HepG2 (cell line): ENCODE measurements around the gene MAN1C1. TPM values are rescaled to one million over a fixed set of nuclear protein-coding genes. Genes with fewer than 3 reads are reported as not detected.

ENCODE experiments used
- ATAC-seq: fragments of 200-7000 bp; cut with Tn5 transposase; 3 replicates; pipeline ENCODE4 v1.9.1; 2020; ENCODE audit warnings: mild to moderate bottlenecking, moderate library complexity
- BruUV-seq: library from RNA; stranded (reverse); fragments of 400-500 nt; replicated peaks from 2 replicates; lab custom pipeline; 2021; lab: Mats Ljungman, UMichigan
- CTCF ChIA-PET: fragments of 300-600 bp; formaldehyde crosslinking; extraction: SDS; loops from one replicate; lab custom pipeline; 2021; ENCODE audit warnings: low total read pairs, inconsistent platforms, low intra/inter-chr PET ratio; lab: Yijun Ruan, JAX
- POLR2A ChIA-PET: fragments of 350-600 bp; sonication (Branson Sonifier 250); formaldehyde crosslinking; loops from one replicate; lab custom pipeline; 2020; ENCODE audit warnings: antibody characterized with exemption, inconsistent platforms; lab: Yijun Ruan, JAX
- DNase-seq: peaks from one replicate; pipeline ENCODE4 v3.0.0-alpha.2; 2015; ENCODE audit warnings: low spot score
- FAIRE-seq: peaks from 3 replicates; lab custom pipeline; 2011; peaks lifted over from hg19 to GRCh38; lab: Jason Lieb, UNC
- H2AFZ ChIP-seq: one replicate; pipeline ENCODE4 v1.6.1; 2011; ENCODE audit warnings: low read length, inconsistent platforms
- H3K27ac ChIP-seq: fragments of 300-600 bp; 3 replicates; pipeline ENCODE4 v1.8.0; 2011; ENCODE audit warnings: mixed run types, mild to moderate bottlenecking, mixed read lengths, low read length, inconsistent platforms; ENCODE audit not compliant: insufficient read depth; ENCODE audit errors: extremely low read length
- H3K27me3 ChIP-seq, 2 experiments: fragments of 200-600 bp in 1 of 2; 2 replicates in 1 of 2; 3 replicates in 1 of 2; pipeline versions ENCODE4 v1.6.0 to v1.8.0; 2011; ENCODE audit warnings: low read length in 2 of 2, mild to moderate bottlenecking in 2 of 2, moderate library complexity in 2 of 2, inconsistent platforms in 1 of 2; ENCODE audit not compliant: insufficient read depth in 2 of 2, control insufficient read depth in 1 of 2
- H3K36me3 ChIP-seq, 2 experiments: fragments of 200-600 bp in 1 of 2; replicated peaks in 1 of 2; 2 replicates in 1 of 2; 3 replicates in 1 of 2; pipeline versions ENCODE4 v1.5.1 to v1.8.0; 2011; ENCODE audit warnings: low read length in 2 of 2, inconsistent platforms in 1 of 2; ENCODE audit not compliant: insufficient read depth in 2 of 2, control insufficient read depth in 1 of 2
- H3K4me1 ChIP-seq: 2 replicates; pipeline ENCODE4 v1.5.1; 2012; ENCODE audit warnings: low read length, inconsistent platforms; ENCODE audit not compliant: insufficient read depth
- H3K4me2 ChIP-seq: 2 replicates; pipeline ENCODE4 v1.6.0; 2011; ENCODE audit warnings: low read depth, low read length, inconsistent platforms
- H3K4me3 ChIP-seq, 3 experiments: fragments of 200-600 bp in 1 of 3; sonication (generic), shearing (Covaris generic) in 1 of 3; replicated peaks in 1 of 3; 2 replicates each; pipeline ENCODE4 v1.5.1; 2011 to 2016; ENCODE audit warnings: low read length in 3 of 3, inconsistent platforms in 2 of 3, low read depth in 2 of 3, mild to moderate bottlenecking in 2 of 3, control low read depth in 1 of 3, mixed read lengths in 1 of 3; ENCODE audit not compliant: insufficient read depth in 1 of 3
- H3K79me2 ChIP-seq: one replicate; pipeline ENCODE4 v1.6.1; 2011; ENCODE audit warnings: low read length, inconsistent platforms; ENCODE audit not compliant: insufficient read depth
- H3K9ac ChIP-seq: 2 replicates; pipeline ENCODE4 v1.6.0; 2011; ENCODE audit warnings: mild to moderate bottlenecking, low read depth, low read length, inconsistent platforms; ENCODE audit not compliant: insufficient read depth
- H3K9me3 ChIP-seq: 2 replicates; pipeline ENCODE4 v1.5.1; 2012; ENCODE audit warnings: mild to moderate bottlenecking, low read length
- H4K20me1 ChIP-seq: 2 replicates; pipeline ENCODE4 v1.6.0; 2011; ENCODE audit warnings: inconsistent platforms, mild to moderate bottlenecking, low read length, moderate library complexity; ENCODE audit not compliant: insufficient read depth
- ARHGAP35 ChIP-seq: sonication (generic); formaldehyde crosslinking; IDR thresholded peaks from 2 replicates; pipeline ENCODE4 v1.9.0; 2022; ENCODE audit warnings: mild to moderate bottlenecking, inconsistent platforms, moderate library complexity, missing genetic modification reagents, borderline replicate concordance
- E2F2 ChIP-seq: sonication (generic); formaldehyde crosslinking; IDR thresholded peaks from 2 replicates; pipeline ENCODE4 v1.4.0; 2020; ENCODE audit warnings: missing genetic modification reagents, borderline replicate concordance
- FOXP1 ChIP-seq, 2 experiments: fragments of 450-650 bp in 1 of 2; IDR thresholded peaks; 2 replicates each; pipeline ENCODE4 v1.6.1; 2017 to 2018; ENCODE audit warnings: antibody characterized with exemption in 1 of 2
- GLI4 ChIP-seq: sonication (generic); formaldehyde crosslinking; IDR thresholded peaks from 2 replicates; pipeline ENCODE4 v1.5.1; 2020; ENCODE audit warnings: missing genetic modification reagents, mild to moderate bottlenecking, moderate library complexity, borderline replicate concordance
- NFKBIZ ChIP-seq: IDR thresholded peaks from 2 replicates; pipeline ENCODE4 v1.6.1; 2018; ENCODE audit warnings: missing genetic modification reagents, missing compliant biosample characterization
- NPAS2 ChIP-seq: sonication (generic); formaldehyde crosslinking; IDR thresholded peaks from 2 replicates; pipeline ENCODE4 v1.8.0; 2022; ENCODE audit warnings: mild to moderate bottlenecking, missing genetic modification reagents, borderline replicate concordance
- ONECUT2 ChIP-seq: sonication (generic); formaldehyde crosslinking; IDR thresholded peaks from 2 replicates; pipeline ENCODE4 v1.4.0; 2020; ENCODE audit warnings: missing genetic modification reagents
- RARG ChIP-seq: sonication (generic); formaldehyde crosslinking; IDR thresholded peaks from 2 replicates; pipeline ENCODE4 v1.4.0; 2020; ENCODE audit warnings: low read depth, mild to moderate bottlenecking, missing genetic modification reagents
- SP4 ChIP-seq: sonication (generic); formaldehyde crosslinking; IDR thresholded peaks from 2 replicates; pipeline ENCODE4 v1.8.1; 2023; ENCODE audit warnings: mild to moderate bottlenecking, missing genetic modification reagents
- STAG1 ChIP-seq: sonication (generic); formaldehyde crosslinking; IDR thresholded peaks from 2 replicates; pipeline ENCODE4 v1.4.0; 2020; ENCODE audit warnings: missing genetic modification reagents
- TCF7 ChIP-seq: sonication (generic); IDR thresholded peaks from 2 replicates; pipeline ENCODE4 v1.6.1; 2016; ENCODE audit warnings: antibody characterized with exemption, low read depth
- THAP7 ChIP-seq: sonication (generic); formaldehyde crosslinking; IDR thresholded peaks from 2 replicates; pipeline ENCODE4 v1.8.1; 2023; ENCODE audit warnings: mild to moderate bottlenecking, missing genetic modification reagents
- ZFAT ChIP-seq: sonication (generic); formaldehyde crosslinking; conservative IDR thresholded peaks from 2 replicates; pipeline ENCODE4 v1.8.1; 2023; ENCODE audit warnings: missing genetic modification reagents, inconsistent platforms
- ZKSCAN8 ChIP-seq: IDR thresholded peaks from 2 replicates; pipeline ENCODE4 v1.6.1; 2016; ENCODE audit warnings: borderline replicate concordance, missing genetic modification reagents, missing compliant biosample characterization
- ZNF225 ChIP-seq: sonication (generic); formaldehyde crosslinking; IDR thresholded peaks from 2 replicates; pipeline ENCODE4 v1.4.0; 2020; ENCODE audit warnings: mild to moderate bottlenecking, missing genetic modification reagents
- ZNF343 ChIP-seq: sonication (generic); formaldehyde crosslinking; IDR thresholded peaks from 2 replicates; pipeline ENCODE4 v1.4.0; 2020; ENCODE audit warnings: mild to moderate bottlenecking, missing genetic modification reagents
- ZNF709 ChIP-seq: sonication (generic); formaldehyde crosslinking; IDR thresholded peaks from 2 replicates; pipeline ENCODE4 v1.5.0; 2020; ENCODE audit warnings: mild to moderate bottlenecking, missing genetic modification reagents
- ZNF776 ChIP-seq: sonication (generic); formaldehyde crosslinking; IDR thresholded peaks from 2 replicates; pipeline ENCODE4 v1.4.0; 2020; ENCODE audit warnings: mild to moderate bottlenecking, missing genetic modification reagents
- WGBS: methylation state at CpG from one replicate; pipeline ENCODE4 v1.1.6; 2017; ENCODE audit warnings: low lambda C conversion rate; 5-methylcytosine and 5-hydroxymethylcytosine counted together
- in situ Hi-C: cut with HindIII; loops from 2 replicates; pipeline ENCODE4 v1.10.0; 2017; ENCODE audit warnings: low pct_unique_long_range_greater_than_20kb; ENCODE audit not compliant: extremely low pct_ligation_motif_present
- intact Hi-C: fragments of 100-400 bp; cut with micrococcal nuclease; formaldehyde crosslinking; loops from one replicate; pipeline ENCODE4 v1.10.0; 2022; ENCODE audit not compliant: unreplicated experiment
- polyA plus RNA-seq, 8 experiments: library from polyadenylated mRNA; depleted of rRNA in 3 of 8; stranded (reverse) in 7 of 8; unstranded in 1 of 8; fragments of >200 nt; fragmentation: Illumina TruSeq in 4 of 8; extraction: Trizol in 4 of 8; gene quantifications; 2 replicates each; pipeline versions ENCODE4 v1.2.1 to v1.2.3, GENCODE V29; 2011 to 2016; ENCODE audit warnings: low read depth in 4 of 8, missing spikeins in 1 of 8, mixed read lengths in 1 of 8; ENCODE audit not compliant: insufficient read depth in 1 of 8
- total RNA-seq, 5 experiments: library from RNA; depleted of rRNA; stranded (reverse); fragments of >200 nt; fragmentation: Illumina TruSeq; extraction: Trizol; gene quantifications; 2 replicates each; pipeline ENCODE4 v1.2.3, GENCODE V29; 2016; ENCODE audit warnings: low read depth in 1 of 5

The MAN1C1 gene
- total and polyA plus RNA-seq, 2 of the 13 experiments (the other 11 are each of a cell fraction or from before 2014, with no cell fraction given) = 0.18 to 0.49 TPM

GRCh38 chr1:25567710-25568089 lies 48.9 kb upstream of the MAN1C1 start:
- TF ChIP-seq ARHGAP35 (CRISPR knock-in tag) = no peak
- no peak for TF ChIP-seq ZKSCAN8
- no peak for TF ChIP-seq GLI4 (CRISPR knock-in tag)
- no peak for TF ChIP-seq FOXP1 (IDR thresholded peaks at IDR 0.05)
- no peak for TF ChIP-seq FOXP1 (CRISPR knock-in tag; IDR thresholded peaks at IDR 0.05)
- TF ChIP-seq NPAS2 (CRISPR knock-in tag) = no peak
- no peak for TF ChIP-seq ZNF225
- no peak for TF ChIP-seq NFKBIZ (CRISPR knock-in tag)
- TF ChIP-seq RARG (CRISPR knock-in tag) = no peak
- no peak for TF ChIP-seq ZFAT (CRISPR knock-in tag)
- TF ChIP-seq THAP7 (CRISPR knock-in tag) = no peak
- TF ChIP-seq ZNF776 (CRISPR knock-in tag) = no peak
- no peak for TF ChIP-seq E2F2
- TF ChIP-seq STAG1 = no peak
- no peak for TF ChIP-seq ONECUT2 (CRISPR knock-in tag)
- TF ChIP-seq ZNF709 = no peak
- TF ChIP-seq TCF7 = no peak
- no peak for TF ChIP-seq SP4 (CRISPR knock-in tag)
- TF ChIP-seq ZNF343 = no peak
- Histone ChIP-seq H3K4me1 (peaks cover 20% of the 10 kb centered on the region), H3K27me3 (peaks cover 0 to 3% of the 10 kb centered on the region in 2 experiments; a peak in 1 of 5 replicates), H3K9me3 (no peaks in the 10 kb centered on the region), H3K4me3 (no peak overlapping the region), H4K20me1 (no peaks in the 10 kb centered on the region), H3K9ac (no peak overlapping the region), H3K36me3 (no peaks in the 10 kb centered on the region; a peak in 1 of 5 replicates), H3K4me2 (no peak overlapping the region), H2AFZ (no peak overlapping the region), H3K79me2 (no peaks in the 10 kb centered on the region), H3K27ac (no peak overlapping the region)
- ATAC-seq (no peak), DNase-seq (no peak), FAIRE-seq (no peak)
- BruUV-seq = no TSS peak
- 92% methylated on average over 10 of the region's 10 CpGs for WGBS
- in situ Hi-C loops (loop anchor here (5.0 kb wide), 1 partner anchor 35 kb away; no protein-coding TSS in a partner anchor), intact Hi-C loops (no loop called here)
- CTCF ChIA-PET = no interaction called here
- POLR2A ChIA-PET = no interaction called here
